Measurements from ENCODE around the gene GPR176.
A peak's percentile ranks its signal among the peaks of the same experiment; 100 is the strongest.

Gene GPR176

DNA sequence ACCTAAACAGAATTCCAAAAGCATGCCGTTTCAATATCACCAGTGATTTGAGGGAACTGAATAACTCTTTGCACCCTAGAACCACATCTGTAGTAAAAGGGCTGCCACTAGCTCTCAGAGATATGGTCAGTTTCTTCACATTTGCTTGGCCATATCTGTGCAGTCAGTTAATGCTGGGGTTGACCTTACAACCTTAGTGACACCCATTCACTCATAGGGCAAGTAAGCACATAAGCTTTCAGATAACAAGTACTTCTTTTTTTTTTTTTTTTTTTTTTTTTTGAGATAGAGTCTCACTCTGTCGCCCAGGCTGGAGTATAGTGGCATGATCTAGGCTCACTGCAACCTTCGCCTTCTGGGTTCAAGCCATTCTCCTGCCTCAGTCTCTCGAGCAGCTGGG, 117.0 kb downstream of the GPR176 start:
- Histone ChIP-seq H2BK5ac (ENCODE audit: low read length) (no peak overlapping the region), H3K9ac (ENCODE audit: low read depth, low read length, poor library complexity) (no peak overlapping the region), H3K27ac (replicated peaks; ENCODE audit: low read length) (no peak overlapping the region), H3K4me2 (ENCODE audit: insufficient read depth, low read length, poor library complexity, severe bottlenecking) (no peak overlapping the region), H3K23ac (ENCODE audit: low read depth, low read length, poor library complexity) (no peak overlapping the region), H3K36me3 (replicated peaks in 1 of 2; ENCODE audit: control insufficient read depth in 2 of 2, insufficient read depth in 2 of 2, low read length in 2 of 2) (peaks cover 0 to 7% of the 10 kb centered on the region in 2 donors), H2AK5ac (ENCODE audit: low read depth, low read length) (no peak overlapping the region), H3K4ac (ENCODE audit: low read length) (no peak overlapping the region), H3K14ac (ENCODE audit: low read length) (no peak overlapping the region), H2AFZ (ENCODE audit: low read length) (no peak overlapping the region), H4K8ac (ENCODE audit: low read depth, low read length) (no peak overlapping the region), H3K4me1 (ENCODE audit: control insufficient read depth in 2 of 2, insufficient read depth in 1 of 2, low read depth in 1 of 2, low read length in 2 of 2) (peaks cover 0 to 4% of the 10 kb centered on the region in 2 donors), H3K27me3 (ENCODE audit: control insufficient read depth in 3 of 3, insufficient read depth in 3 of 3, low read depth in 1 of 3, low read length in 3 of 3) (peaks cover 0 to 6% (median 0%) of the 10 kb centered on the region in 3 experiments), H3K18ac (ENCODE audit: low read length) (no peak overlapping the region), H4K91ac (ENCODE audit: low read depth, low read length, poor library complexity) (no peak overlapping the region), H3K4me3 (ENCODE audit: low read length in 2 of 2) (no peak overlapping the region), H3K79me1 (ENCODE audit: low read depth, low read length) (no peaks in the 10 kb centered on the region), H2BK120ac (ENCODE audit: low read depth, low read length) (no peak overlapping the region), H2BK12ac (ENCODE audit: low read length) (no peak overlapping the region), H3K9me3 (replicated peaks in 1 of 2; ENCODE audit: control insufficient read depth in 2 of 2, insufficient read depth in 1 of 2, low read depth in 1 of 2, low read length in 2 of 2) (no peaks in the 10 kb centered on the region), H2BK15ac (ENCODE audit: low read length) (no peak overlapping the region)
- DNase-seq (ENCODE audit: low spot score), result no peak
- no CpG with 5 or more reads among the region's 4 CpGs for WGBS, 2 donors (ENCODE audit: extremely low coverage in 2 of 2, insufficient read length in 2 of 2, insufficient replicate concordance in 1 of 2)

GRCh38 chr15:39801641-39802309, 118.3 kb downstream of the GPR176 start:
- Histone ChIP-seq H3K4me1 (ENCODE audit: control insufficient read depth in 2 of 2, insufficient read depth in 1 of 2, low read depth in 1 of 2, low read length in 2 of 2) (peaks cover 0 to 2% of the 10 kb centered on the region in 2 donors), H4K91ac (ENCODE audit: low read depth, low read length, poor library complexity) (no peak overlapping the region), H3K14ac (ENCODE audit: low read length) (no peak overlapping the region), H4K8ac (ENCODE audit: low read depth, low read length) (no peak overlapping the region), H3K4ac (ENCODE audit: low read length) (no peak overlapping the region), H3K27ac (replicated peaks; ENCODE audit: low read length) (no peak overlapping the region), H3K36me3 (replicated peaks in 1 of 2; ENCODE audit: control insufficient read depth in 2 of 2, insufficient read depth in 2 of 2, low read length in 2 of 2) (peaks cover 0 to 7% of the 10 kb centered on the region in 2 donors), H3K27me3 (ENCODE audit: control insufficient read depth in 3 of 3, insufficient read depth in 3 of 3, low read depth in 1 of 3, low read length in 3 of 3) (no peaks in the 10 kb centered on the region), H2BK12ac (ENCODE audit: low read length) (no peak overlapping the region), H2BK5ac (ENCODE audit: low read length) (no peak overlapping the region), H3K9ac (ENCODE audit: low read depth, low read length, poor library complexity) (no peak overlapping the region), H3K4me3 (ENCODE audit: low read length in 2 of 2) (no peak overlapping the region), H3K23ac (ENCODE audit: low read depth, low read length, poor library complexity) (no peak overlapping the region), H2AFZ (ENCODE audit: low read length) (no peak overlapping the region), H2BK15ac (ENCODE audit: low read length) (peak overlapping the region; percentile 16), H3K18ac (ENCODE audit: low read length) (no peak overlapping the region), H3K4me2 (ENCODE audit: insufficient read depth, low read length, poor library complexity, severe bottlenecking) (no peak overlapping the region), H2BK120ac (ENCODE audit: low read depth, low read length) (no peak overlapping the region), H3K79me1 (ENCODE audit: low read depth, low read length) (no peaks in the 10 kb centered on the region), H2AK5ac (ENCODE audit: low read depth, low read length) (no peak overlapping the region), H3K9me3 (replicated peaks in 1 of 2; ENCODE audit: control insufficient read depth in 2 of 2, insufficient read depth in 1 of 2, low read depth in 1 of 2, low read length in 2 of 2) (no peaks in the 10 kb centered on the region)
- no peak for DNase-seq (ENCODE audit: low spot score)
- WGBS, 2 donors (ENCODE audit: extremely low coverage in 2 of 2, insufficient read length in 2 of 2, insufficient replicate concordance in 1 of 2), result no CpG with 5 or more reads among the region's 19 CpGs

DNA sequence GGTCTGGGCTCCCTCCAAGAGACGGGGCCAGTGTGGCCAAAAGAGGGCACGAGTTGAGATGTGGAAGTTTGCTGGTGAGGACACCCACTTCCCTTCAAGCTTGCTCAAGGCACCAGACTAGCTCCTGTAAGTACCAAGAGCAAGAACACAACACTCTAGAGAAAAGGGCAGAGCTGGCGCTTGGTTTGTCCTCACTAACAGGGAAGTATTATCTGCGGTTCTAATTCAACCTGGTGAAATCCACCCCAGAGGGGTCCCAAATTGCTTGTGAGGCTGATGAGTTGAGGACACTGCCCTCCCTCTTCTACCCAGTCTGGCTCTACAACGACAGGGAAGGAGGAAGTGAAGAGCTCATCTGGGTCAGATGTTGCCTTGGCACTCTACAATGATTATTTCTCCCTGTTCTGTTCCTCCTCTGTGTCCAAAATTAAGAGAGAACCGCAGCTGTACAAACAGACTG, 120.5 kb downstream of the GPR176 start:
- Histone ChIP-seq H3K18ac (ENCODE audit: low read length) (no peak overlapping the region), H3K9me3 (replicated peaks in 1 of 2; ENCODE audit: control insufficient read depth in 2 of 2, insufficient read depth in 1 of 2, low read depth in 1 of 2, low read length in 2 of 2) (no peaks in the 10 kb centered on the region), H2BK120ac (ENCODE audit: low read depth, low read length) (no peak overlapping the region), H2BK15ac (ENCODE audit: low read length) (no peak overlapping the region), H3K14ac (ENCODE audit: low read length) (no peak overlapping the region), H3K79me1 (ENCODE audit: low read depth, low read length) (no peaks in the 10 kb centered on the region), H3K4me1 (ENCODE audit: control insufficient read depth in 2 of 2, insufficient read depth in 1 of 2, low read depth in 1 of 2, low read length in 2 of 2) (peaks cover 0 to 2% of the 10 kb centered on the region in 2 donors), H3K4me2 (ENCODE audit: insufficient read depth, low read length, poor library complexity, severe bottlenecking) (no peak overlapping the region), H4K8ac (ENCODE audit: low read depth, low read length) (no peak overlapping the region), H3K27ac (replicated peaks; ENCODE audit: low read length) (no peak overlapping the region), H3K27me3 (ENCODE audit: control insufficient read depth in 3 of 3, insufficient read depth in 3 of 3, low read depth in 1 of 3, low read length in 3 of 3) (no peaks in the 10 kb centered on the region), H2BK12ac (ENCODE audit: low read length) (no peak overlapping the region), H3K4ac (ENCODE audit: low read length) (no peak overlapping the region), H3K4me3 (ENCODE audit: low read length in 2 of 2) (no peak overlapping the region), H2AK5ac (ENCODE audit: low read depth, low read length) (no peak overlapping the region), H2AFZ (ENCODE audit: low read length) (no peak overlapping the region), H2BK5ac (ENCODE audit: low read length) (no peak overlapping the region), H3K9ac (ENCODE audit: low read depth, low read length, poor library complexity) (no peak overlapping the region), H3K36me3 (replicated peaks in 1 of 2; ENCODE audit: control insufficient read depth in 2 of 2, insufficient read depth in 2 of 2, low read length in 2 of 2) (peaks cover 0 to 7% of the 10 kb centered on the region in 2 donors), H4K91ac (ENCODE audit: low read depth, low read length, poor library complexity) (no peak overlapping the region), H3K23ac (ENCODE audit: low read depth, low read length, poor library complexity) (no peak overlapping the region)
- DNase-seq (ENCODE audit: low spot score), result no peak
- WGBS, 2 donors (ENCODE audit: extremely low coverage in 2 of 2, insufficient read length in 2 of 2, insufficient replicate concordance in 1 of 2), result no CpG with 5 or more reads among the region's 6 CpGs

DNA sequence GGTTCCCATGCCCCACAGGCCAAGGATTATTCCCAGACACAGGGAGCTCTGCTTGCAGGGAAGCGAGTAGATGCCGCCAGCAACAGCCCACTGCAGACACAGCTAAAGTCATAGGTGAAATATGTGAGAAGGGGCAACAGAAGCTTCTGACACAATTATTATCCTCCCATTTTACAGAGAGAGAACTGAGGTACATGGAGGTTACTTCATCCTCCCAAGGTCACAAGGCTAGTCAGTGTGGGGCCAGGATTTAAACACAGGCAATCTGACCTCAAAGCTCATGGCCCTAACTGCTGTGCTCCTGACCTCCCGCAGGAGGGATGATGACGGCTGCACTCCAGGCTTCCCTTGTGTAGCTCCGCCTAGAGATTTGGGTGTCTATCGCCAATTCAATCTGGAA, 121.7 kb downstream of the GPR176 start:
- no peak overlapping the region for H2AFZ ChIP-seq (ENCODE audit: low read length)
- no peak overlapping the region for H2BK12ac ChIP-seq (ENCODE audit: low read length)
- H4K91ac ChIP-seq (ENCODE audit: low read depth, low read length, poor library complexity), result no peak overlapping the region
- peaks cover 0 to 2% (median 0%) of the 10 kb centered on the region in 3 experiments for H3K27me3 ChIP-seq (ENCODE audit: control insufficient read depth in 3 of 3, insufficient read depth in 3 of 3, low read depth in 1 of 3, low read length in 3 of 3)
- DNase-seq (ENCODE audit: low spot score), result no peak
- no peak overlapping the region for H3K9ac ChIP-seq (ENCODE audit: low read depth, low read length, poor library complexity)
- no peak overlapping the region for H3K4me3 ChIP-seq (ENCODE audit: low read length in 2 of 2)
- no peak overlapping the region for H3K4me2 ChIP-seq (ENCODE audit: insufficient read depth, low read length, poor library complexity, severe bottlenecking)
- no peak overlapping the region for H3K18ac ChIP-seq (ENCODE audit: low read length)
- H3K36me3 ChIP-seq (replicated peaks in 1 of 2; ENCODE audit: control insufficient read depth in 2 of 2, insufficient read depth in 2 of 2, low read length in 2 of 2), result peaks cover 0 to 7% of the 10 kb centered on the region in 2 donors
- H2BK15ac ChIP-seq (ENCODE audit: low read length), result no peak overlapping the region
- H3K4ac ChIP-seq (ENCODE audit: low read length), result no peak overlapping the region
- H2BK5ac ChIP-seq (ENCODE audit: low read length), result no peak overlapping the region
- H3K27ac ChIP-seq (replicated peaks; ENCODE audit: low read length), result no peak overlapping the region
- H2AK5ac ChIP-seq (ENCODE audit: low read depth, low read length), result no peak overlapping the region
- peaks cover 0 to 2% of the 10 kb centered on the region in 2 donors for H3K4me1 ChIP-seq (ENCODE audit: control insufficient read depth in 2 of 2, insufficient read depth in 1 of 2, low read depth in 1 of 2, low read length in 2 of 2)
- no peak overlapping the region for H4K8ac ChIP-seq (ENCODE audit: low read depth, low read length)
- H3K14ac ChIP-seq (ENCODE audit: low read length), result no peak overlapping the region
- no peaks in the 10 kb centered on the region for H3K79me1 ChIP-seq (ENCODE audit: low read depth, low read length)
- no CpG with 5 or more reads among the region's 6 CpGs for WGBS, 2 donors (ENCODE audit: extremely low coverage in 2 of 2, insufficient read length in 2 of 2, insufficient replicate concordance in 1 of 2)
- no peak overlapping the region for H2BK120ac ChIP-seq (ENCODE audit: low read depth, low read length)
- no peak overlapping the region for H3K23ac ChIP-seq (ENCODE audit: low read depth, low read length, poor library complexity)
- H3K9me3 ChIP-seq (replicated peaks in 1 of 2; ENCODE audit: control insufficient read depth in 2 of 2, insufficient read depth in 1 of 2, low read depth in 1 of 2, low read length in 2 of 2), result no peaks in the 10 kb centered on the region

Measured in neuronal stem cell (in vitro differentiated cells).